HuH-7.5 (cell line): ENCODE data around the gene UVRAG.
"Not testable (repeated sequence)": the region's sequence is repeated elsewhere in the genome, so short reads cannot be mapped to it uniquely, and the experiment has no call there.

Experiments used
- DNase-seq: peaks from one replicate; pipeline ENCODE4 v3.0.0; 2011; ENCODE audit warnings: low spot score

UVRAG gene

DNA sequence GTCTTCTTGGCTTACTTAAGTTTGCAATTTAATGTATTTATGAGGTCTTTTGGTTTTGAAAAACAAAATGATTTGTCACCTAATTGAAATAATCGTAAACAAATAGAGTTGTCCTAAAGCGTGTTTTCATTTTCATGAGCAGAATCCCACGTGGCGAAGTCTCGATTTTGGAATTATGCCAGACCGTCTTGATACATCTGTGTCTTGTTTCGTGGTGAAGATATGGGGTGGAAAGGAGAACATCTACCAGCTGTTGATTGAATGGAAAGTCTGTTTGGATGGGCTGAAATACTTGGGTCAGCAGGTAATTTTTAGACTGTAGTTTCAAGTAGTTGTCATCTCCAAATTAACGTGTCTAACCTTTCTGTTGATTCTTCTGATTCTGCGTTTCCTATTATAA lies 64.7 kb downstream of the UVRAG start:
- no peak for DNase-seq

DNA sequence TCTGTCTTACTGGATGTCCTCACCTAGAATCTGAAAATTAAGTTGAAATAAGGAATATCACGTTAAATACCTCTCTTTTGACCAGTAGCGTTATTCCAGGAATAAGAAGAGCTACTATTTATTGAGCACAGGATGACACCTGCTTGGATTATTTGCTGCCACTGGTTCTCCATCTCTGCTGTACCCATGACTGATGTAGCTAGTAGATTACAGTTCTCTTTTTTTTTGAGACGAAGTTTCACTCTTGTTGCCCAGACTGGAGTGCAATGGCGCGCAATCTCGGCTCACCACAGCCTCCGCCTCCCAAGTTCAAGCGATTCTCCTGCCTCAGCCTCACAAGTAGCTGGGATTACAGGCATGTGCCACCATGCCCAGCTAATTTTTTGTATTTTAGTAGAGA lies 65.3 kb downstream of the UVRAG start:
- not testable (repeated sequence) for DNase-seq

DNA sequence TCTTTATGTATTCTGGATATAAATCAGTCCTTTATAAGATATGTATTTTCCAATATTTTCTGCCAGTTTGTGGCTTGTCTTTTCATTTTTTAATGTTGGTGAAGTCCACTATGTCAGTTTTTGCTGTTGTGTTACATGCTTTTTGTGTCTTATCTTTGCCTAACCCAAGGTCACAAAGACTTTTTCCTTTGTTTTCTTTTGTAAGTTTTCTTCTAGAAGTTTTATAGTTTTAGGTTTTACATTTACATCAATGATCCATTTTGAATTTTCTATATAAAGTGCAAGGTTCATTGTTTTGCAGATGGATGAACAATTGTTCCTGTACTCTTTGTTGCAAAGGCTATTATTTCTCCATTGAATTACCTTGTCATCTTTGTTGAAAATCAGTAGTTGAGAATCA lies 69.3 kb downstream of the UVRAG start:
- no peak for DNase-seq

DNA sequence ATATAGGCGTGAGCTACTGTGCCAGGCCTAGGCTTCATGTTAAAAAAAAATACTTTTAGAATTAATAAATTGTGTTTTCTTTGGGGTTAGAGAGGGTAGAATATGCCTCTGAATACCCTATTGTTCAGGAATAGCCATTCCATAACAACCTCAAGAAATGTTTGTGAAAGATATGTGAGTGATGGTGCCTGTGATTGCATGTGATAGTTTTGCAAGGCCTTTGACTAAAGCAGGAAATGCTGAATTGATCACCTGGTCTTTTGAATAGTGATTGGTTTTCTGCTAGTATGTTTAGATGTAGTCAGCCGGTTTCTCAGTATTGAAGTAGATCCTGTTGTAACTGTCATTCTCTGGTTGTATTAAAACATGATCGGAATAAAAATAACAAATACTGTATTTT lies 73.4 kb downstream of the UVRAG start:
- DNase-seq: no peak

DNA sequence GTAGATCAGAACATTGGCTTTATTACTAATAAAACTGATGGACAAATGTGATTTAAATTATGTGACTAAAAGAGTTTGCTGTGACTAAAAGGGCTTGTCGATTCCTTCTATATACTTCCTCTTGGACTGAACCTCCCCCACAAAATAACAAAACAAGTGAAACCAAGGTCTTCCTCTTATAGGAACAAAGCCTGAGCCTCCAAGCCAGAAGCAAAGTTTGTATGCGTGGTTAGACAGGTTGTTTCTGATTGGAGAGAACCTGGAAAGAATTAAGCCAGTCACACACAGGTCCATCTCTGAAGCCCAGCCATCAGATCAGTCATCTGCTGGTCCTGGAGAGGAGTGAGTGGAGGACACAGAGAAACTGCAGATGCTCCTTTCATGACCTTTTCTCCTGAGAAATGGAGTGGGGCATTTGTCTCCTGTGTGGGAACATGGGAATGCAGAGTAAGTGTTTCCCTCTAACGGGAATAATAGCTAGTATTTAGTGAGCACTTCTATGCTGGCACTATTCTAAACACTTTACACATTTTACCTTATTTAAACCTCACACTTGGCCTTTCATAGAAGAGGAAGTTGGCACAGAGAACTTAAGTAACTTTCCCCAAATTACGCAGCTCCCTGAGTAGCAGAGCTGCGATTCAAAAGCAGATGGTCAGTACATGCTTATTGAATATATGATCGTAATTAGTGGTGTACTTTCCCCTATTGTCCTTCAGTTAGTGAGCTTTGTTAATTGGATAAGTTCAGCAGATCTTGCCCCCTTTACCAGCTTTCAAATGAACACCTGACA lies 77.1 kb downstream of the UVRAG start:
- no peak for DNase-seq

DNA sequence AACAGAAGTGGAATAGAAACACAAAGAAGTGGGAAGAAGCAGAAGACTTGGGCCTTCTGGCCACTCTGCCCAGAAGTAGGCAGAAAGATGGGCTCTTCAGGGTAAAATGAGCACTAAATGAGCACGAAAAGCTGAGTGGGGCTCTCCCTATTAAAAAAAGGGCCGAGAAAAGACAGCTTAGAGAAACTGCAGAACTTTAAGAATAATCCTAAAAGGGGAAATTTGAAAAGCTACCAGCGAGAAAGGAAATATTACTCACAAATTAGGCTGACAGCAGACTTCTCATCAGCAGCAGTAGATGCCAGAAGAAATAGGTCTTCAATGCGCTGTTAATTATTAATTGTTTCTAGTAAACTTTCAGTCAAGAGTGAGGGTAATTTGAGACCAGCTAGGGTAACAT lies 78.2 kb downstream of the UVRAG start:
- no peak for DNase-seq

DNA sequence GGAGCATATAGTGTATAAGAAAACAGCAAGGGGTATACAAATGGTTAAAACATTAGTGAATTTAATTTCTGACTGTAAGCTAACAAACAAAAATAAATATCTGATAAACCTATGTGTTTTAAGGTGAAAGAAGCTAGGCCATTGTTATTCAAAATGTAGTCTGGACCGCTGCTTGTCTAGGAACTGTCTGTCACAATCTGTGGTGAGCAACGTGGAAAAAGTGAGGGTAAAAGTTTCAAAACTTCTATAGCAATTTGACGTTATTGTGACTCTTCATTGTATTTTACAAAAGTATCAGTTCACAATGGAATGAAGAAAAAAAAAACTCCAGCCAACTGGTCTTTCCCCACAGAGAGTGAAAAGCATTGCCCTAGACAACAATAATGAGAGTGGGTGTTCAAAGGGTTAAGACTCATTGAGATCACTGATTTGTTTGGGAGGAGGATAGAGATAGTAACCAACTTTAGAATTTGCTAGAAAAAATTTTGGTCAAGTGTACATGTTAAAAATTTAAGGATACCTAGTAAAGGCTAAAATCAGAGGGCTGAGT lies 79.1 kb downstream of the UVRAG start:
- no peak for DNase-seq

DNA sequence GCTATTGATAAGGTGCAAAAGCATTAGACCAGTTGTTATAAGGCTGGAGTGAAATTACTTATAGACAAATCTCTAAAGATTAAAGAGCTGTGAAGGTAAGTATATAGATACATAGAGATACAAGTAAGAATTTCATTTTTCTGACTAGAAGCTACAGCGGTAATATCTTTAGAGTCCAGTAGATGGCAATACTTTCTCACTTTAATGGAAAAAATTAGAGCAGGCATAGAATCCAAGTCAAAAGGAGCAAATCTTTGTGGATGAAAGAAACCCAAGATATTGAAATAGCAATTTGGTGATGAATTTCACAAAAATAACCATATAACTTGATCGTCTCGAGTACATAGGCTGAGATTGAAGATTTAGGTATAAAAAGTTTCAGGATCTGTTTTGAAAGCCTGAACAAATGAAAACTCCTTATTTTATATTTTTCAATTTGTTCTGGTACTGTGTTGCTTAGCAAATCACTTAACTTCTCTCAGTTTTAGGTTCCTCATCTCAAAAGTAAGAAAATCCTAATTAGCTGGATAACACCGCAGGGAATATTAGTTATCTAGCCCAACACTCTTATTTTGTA lies 81.9 kb downstream of the UVRAG start:
- peak; percentile 19 for DNase-seq

DNA sequence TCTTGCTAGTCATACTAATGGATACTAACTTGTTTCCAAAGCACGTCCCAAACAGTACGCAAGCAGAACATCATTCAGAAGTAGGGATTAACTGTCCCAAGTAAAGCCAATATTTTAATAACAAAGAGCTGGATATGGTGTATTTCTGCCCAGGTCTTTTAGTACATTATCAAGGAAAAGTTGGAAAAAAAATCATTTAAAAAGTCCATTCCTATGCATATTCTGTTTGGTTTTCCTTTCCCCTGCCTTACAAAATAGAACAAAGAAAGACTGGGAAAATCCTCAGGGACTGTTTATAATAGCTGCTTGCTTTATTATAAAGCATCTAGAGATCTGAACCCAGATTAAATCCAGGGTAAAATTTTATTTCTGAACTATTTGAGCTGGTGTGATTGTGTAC lies 83.9 kb downstream of the UVRAG start:
- no peak for DNase-seq

DNA sequence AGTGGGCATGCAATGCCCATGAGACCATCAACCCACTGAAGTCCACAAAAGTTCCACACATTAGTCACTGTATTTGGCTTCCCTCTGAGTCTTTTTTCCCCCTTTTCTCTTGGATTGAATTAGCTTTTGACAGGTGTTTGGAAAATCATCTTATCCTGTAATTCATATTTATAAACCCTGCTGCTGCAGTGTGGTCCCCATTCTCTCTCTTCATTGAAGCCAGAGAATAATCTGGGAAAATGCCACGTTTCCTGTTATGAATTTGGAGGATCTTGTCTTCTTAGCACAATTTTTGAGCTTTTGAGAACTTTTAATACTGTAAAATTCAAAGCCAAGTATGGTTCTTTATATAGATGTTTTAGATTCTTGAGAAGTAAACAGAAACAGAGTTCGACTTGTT lies 84.8 kb downstream of the UVRAG start:
- DNase-seq: no peak

DNA sequence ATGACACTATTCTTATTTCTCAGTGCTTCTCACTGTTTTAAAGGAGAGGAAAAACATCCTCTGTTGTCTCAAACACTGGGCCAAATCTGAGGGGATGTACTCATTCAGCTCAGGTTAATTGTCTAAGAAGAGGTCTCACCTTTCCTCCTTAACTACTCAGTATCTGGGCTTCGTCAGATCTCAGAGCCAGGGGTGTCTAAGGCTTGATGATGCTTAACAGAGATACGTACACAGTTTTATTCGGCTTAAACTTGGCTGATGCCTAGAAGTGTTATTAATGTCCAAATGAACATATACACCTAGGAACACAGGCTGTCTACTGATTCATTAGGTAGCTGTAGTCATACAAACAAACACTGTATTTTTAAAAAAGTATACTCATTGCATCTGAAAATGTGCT lies 85.8 kb downstream of the UVRAG start:
- DNase-seq: no peak

DNA sequence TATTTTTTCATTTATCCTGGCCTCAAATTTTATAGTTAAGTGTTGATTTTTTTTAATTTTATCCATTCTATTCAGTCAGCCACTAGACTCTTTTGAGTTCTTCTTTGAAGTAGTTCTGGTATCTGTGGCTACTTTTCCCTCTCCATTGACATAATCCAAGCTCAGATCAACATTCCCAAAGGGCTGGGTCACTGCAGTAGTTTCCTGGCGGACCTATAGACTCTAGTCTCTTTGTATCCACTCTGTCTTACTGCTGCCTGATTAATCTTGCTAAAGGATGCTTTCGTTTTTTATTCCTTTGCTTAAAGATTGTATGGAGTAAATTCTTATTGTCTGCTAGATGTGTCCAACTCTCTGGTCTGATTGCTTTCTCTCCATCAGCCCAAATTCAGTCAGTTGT lies 87.6 kb downstream of the UVRAG start:
- no peak for DNase-seq

DNA sequence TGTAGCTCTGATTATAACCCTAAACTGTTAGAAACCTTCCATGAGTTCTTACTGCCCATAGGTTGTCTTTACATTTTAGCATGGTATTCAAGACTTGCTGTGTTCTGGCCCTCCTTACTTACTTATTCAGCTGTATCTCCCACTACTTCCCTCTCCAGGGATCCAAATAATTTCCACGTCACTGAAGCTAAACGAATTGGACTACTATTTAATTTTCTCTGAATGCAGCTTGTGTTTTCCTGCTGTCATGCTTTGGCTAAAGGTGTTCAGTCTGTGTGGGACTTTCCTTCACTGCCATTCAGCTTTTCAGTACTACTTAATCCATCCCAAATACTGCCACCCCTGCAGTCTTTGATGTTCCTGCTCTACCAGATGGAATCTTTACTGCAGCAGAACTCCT lies 88.3 kb downstream of the UVRAG start:
- no peak for DNase-seq

DNA sequence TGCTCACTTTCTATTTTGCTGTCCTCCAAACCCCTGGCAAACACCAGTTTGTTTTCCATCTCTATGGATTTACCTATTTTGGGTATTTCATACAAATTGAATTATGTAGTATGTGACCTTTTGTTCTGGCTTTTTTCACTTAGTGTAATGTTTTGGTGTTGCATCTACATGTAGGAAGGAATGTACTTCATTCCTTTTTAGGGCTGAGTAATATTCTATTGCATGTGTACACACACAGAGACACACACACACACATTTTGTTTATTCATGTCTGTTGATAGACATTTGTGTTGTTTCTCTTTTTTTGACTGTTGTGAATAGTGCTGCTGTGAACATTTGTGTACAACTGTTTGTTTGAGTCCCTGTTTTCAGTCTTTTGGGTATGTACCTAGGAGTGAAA lies 90.4 kb downstream of the UVRAG start:
- DNase-seq: no peak

DNA sequence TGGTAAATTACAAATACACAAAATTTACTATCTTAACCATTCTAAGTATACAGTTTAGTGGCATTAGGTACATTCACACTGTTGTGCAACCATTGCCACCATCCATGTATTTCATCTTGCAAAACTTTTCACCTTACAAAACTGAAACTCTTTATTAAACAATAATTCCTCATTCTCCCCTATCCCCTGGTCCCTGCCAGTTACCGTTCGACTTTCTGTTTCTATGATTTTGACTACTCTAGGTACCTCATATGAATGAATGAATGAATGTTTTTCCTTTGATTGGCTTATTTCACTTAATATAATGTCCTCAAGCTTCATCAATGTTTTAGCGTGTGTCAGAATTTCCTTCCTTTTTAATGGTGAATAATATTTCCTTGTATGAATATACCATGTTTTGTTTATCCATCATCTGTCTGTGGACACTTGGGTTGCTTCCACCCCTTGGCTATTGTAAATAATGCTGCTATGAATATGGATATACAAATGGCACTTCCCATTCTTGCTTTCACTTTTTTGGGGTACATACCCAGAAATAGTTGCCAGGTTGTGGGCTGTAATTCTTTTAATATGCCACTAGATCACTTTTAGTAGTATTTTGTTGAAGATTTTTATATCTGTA lies 93.0 kb downstream of the UVRAG start:
- DNase-seq: no peak

DNA sequence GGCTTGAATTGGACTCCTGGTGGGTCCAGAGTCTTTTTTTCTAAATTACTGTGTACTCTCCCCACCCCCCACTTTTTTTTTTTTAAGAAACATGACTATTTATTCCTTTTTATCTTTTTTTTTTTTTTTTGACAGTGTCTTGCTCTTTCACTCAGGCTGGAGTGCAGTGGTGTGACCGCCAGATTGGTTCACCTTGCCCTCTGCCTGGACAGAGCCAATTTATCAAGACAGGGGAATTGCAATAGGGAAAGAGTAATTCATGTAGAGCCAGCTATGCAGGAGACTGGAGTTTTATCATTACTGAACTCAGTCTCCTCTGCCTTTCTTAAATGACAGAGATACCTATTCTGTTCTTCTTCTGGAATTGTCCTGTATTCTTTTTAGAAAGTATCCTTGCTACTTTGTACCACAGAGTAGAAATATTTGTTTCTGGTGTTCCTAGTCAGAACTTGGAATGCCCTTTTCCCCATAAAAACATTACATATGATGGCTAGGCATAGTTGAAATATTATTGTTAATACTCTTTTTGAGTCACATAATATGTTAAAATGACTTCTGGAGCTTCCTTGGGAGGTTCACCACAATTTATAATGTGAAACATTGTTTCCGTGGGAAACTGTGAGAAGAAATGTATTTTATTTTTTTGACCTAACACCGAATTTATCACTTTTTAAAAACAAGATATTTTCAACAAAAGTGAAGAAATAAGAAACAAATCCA lies 95.6 kb downstream of the UVRAG start:
- DNase-seq: no peak

DNA sequence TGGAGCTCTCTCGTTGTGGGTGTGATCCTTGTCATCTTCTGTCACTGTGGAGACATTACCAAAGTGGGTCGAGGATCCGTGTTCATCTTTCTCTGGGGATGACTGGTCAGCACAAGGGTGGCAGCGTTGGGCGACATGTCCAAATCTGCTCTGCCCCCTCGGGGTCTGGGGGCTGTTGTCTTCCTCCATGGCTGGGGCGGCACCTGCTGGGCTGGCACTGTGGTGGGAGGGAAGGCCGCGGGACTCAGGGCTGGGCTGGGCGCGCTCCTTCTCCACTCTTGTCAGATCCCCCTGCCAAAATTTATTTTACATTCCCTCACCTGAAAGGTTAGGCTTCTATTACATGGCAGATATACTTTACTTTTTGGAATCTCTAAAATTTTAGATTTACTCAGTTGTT lies 96.4 kb downstream of the UVRAG start:
- DNase-seq: no peak

DNA sequence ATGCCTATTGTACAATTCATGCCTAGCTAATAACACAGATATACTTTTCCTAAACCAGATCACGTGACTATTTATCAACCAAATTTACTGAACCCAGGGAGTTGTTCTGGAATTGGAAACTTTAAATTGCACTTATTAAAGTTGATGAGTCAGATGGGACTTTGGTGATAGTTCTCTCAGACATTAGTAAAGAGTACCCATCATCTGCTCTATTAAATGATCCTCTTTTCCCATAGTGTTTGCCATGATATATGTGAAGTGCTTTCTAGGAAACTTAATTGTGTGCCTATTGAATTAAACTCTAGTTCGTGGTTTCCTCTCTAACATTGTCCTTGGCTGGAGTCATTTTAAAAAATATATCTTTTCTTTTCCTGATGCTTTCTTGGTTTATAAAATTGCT lies 99.0 kb downstream of the UVRAG start:
- DNase-seq: no peak

DNA sequence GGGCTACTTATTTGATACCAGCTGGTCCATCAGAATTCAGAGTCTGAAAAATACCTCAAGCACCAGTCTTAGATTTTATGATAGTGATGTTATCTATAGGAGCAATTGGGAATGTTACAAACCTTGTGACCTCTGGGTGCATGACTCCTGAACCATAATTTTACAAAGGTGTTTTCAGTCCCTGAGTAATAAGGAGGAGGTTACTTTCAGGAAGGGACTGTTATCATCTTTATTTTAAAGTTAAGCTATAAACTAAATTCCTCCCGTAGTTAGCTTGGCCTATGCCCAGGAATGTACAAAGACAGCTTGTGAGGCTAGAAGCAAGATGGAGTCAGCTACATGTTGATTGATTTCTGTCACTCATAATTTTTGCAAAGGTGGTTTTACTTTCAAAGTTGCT lies 101.9 kb downstream of the UVRAG start:
- DNase-seq: no peak

DNA sequence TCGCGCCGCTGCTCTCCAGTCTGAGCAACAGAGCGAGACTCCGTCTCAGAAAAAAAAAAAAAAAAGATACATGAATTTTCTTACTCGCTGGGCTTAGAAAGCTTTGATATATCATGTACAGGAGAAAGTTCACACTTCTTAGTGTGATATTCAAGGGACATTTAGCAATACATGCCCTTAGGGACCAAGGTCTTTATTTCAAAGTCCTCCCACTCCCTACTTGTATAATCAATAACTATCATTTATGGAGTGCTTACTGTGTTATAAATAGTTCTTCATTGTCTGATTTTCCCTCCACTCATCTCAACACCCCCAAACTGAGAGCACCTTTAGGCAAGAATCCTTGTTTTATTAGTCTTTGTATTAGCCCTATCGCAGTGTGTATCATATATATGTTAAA lies 103.3 kb downstream of the UVRAG start:
- no peak for DNase-seq

DNA sequence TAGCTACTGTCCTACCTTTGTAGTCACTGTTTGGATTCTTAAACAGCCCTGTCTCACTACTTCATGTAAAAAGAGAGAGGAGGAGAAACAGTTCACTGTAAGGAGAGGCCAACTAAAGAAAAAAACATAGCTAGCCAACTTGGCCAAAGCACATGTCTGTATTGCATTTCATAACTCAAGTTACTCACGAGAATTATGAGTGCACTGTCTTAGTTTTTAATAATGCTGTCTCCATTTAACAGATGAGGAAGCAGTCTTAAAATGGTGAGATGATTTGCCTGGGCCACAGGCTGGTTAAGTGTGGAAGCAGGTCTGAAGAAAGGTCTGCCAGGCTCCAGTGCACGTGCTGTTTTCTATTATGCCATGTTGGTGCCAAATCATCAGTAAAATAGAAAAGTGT lies 104.5 kb downstream of the UVRAG start:
- DNase-seq: no peak

DNA sequence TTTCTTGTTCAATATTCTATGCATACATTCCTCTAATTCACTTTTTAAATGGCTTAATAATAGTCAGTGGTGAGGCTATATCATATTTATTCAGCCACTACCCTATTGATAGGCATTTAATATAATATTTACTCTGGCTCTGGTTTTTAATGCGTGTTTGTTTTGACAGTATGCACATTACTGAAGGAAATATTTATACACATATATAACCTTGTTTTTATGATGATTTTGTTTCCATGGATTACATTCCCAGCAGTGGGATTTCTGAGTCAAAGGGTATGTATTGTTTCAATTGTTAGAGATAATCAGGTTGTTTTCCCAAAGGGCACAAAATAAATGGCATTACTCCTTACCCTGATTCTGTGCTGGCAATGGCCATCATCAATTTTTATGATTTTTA lies 105.8 kb downstream of the UVRAG start:
- no peak for DNase-seq

DNA sequence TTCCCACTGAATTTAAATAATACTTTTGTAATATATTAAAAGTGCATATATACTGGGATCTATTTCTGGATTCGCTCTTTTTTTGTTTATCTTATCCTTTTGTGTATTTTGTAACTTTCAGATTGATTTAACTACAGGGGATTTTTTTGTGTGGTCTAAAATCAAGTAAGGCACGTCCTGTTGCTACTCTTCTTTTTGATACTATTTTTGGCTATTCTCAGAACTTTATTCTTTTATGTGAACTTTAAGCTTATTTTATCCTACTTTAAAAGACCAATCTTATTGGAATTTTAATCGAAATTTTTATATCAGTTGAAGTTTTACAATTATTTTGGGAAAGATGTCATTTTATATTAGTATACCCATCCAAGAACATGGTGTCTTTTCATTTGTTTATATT lies 106.8 kb downstream of the UVRAG start:
- no peak for DNase-seq
